ENCODE results near the gene LARP1. TPM values are rescaled to one million over a fixed set of nuclear protein-coding genes. Genes with fewer than 3 reads are reported as not detected.
A peak's percentile ranks its signal among the peaks of the same experiment; 100 is the strongest.

LARP1 gene
- total RNA-seq, 3 donors from 2014 or later, result 64.0 to 123 (median 73.7) TPM

GRCh38 chr5:154860765-154861164 lies 105.6 kb downstream of the LARP1 start:
- no peak for DNase-seq (ENCODE audit: low spot score in 2 of 2)
- peak overlapping the region; percentile 78 to 81 (median 80) for H3K4me3 ChIP-seq
- no peaks in the 10 kb centered on the region for H3K9me3 ChIP-seq
- no peak for TF ChIP-seq POLR2AphosphoS5 (IDR thresholded peaks at IDR 0.05)
- TF ChIP-seq CTCF (IDR thresholded peaks at IDR 0.05), result no peak
- no peak for TF ChIP-seq POLR2A (IDR thresholded peaks at IDR 0.05)
- intact Hi-C loops (cut with DNase I; ENCODE audit: low total_unique reads), result no loop called here
- peaks cover 0 to 5% of the 10 kb centered on the region in 2 donors for H3K4me1 ChIP-seq
- no peaks in the 10 kb centered on the region for H3K27me3 ChIP-seq
- no peaks in the 10 kb centered on the region for H3K36me3 ChIP-seq
- H3K27ac ChIP-seq, result no peak overlapping the region

- DNase-seq (ENCODE audit: low spot score in 2 of 2), result no peak
- intact Hi-C loops (cut with DNase I; ENCODE audit: low total_unique reads), result no loop called here
- Histone ChIP-seq H3K27me3 (no peaks in the 10 kb centered on the region), H3K27ac (no peak overlapping the region), H3K9me3 (no peaks in the 10 kb centered on the region), H3K4me1 (peaks cover 0 to 5% of the 10 kb centered on the region in 2 donors), H3K4me3 (peak overlapping the region in 1 of 3 donors; percentile 81), H3K36me3 (no peaks in the 10 kb centered on the region)
- TF ChIP-seq CTCF (IDR thresholded peaks at IDR 0.05) (no peak), POLR2A (IDR thresholded peaks at IDR 0.05) (no peak), POLR2AphosphoS5 (IDR thresholded peaks at IDR 0.05) (no peak)
These were observed 106.8 kb downstream of the LARP1 start for GRCh38 chr5:154861946-154862345.

DNA sequence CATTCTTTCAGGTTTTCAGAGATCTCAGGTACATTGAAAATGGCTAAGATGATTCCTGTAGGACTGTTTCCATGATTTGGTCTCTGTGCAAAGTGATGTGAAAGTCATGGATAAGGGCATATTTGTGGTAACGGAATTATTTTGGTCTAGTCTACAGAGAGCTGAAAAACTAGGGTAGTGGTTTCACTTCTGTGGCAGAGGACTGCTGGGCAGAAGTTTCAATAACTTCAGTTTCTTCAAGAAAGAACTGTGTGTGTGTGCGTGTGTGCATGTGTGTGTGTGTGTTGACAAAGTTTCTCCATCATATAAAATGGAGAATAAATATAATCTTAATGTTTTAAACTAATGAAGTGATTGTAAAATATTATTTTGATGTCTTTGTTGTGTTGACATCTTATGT lies 107.6 kb downstream of the LARP1 start:
- Histone ChIP-seq H3K27me3 (no peaks in the 10 kb centered on the region), H3K27ac (no peak overlapping the region), H3K36me3 (no peaks in the 10 kb centered on the region), H3K9me3 (no peaks in the 10 kb centered on the region), H3K4me3 (peak overlapping the region in 1 of 3 donors; percentile 2), H3K4me1 (peaks cover 0 to 5% of the 10 kb centered on the region in 2 donors)
- no peak for TF ChIP-seq CTCF (IDR thresholded peaks at IDR 0.05)
- no peak for TF ChIP-seq POLR2AphosphoS5 (IDR thresholded peaks at IDR 0.05)
- no peak for TF ChIP-seq POLR2A (IDR thresholded peaks at IDR 0.05)
- no peak for DNase-seq (ENCODE audit: low spot score in 2 of 2)
- intact Hi-C loops (cut with DNase I; ENCODE audit: low total_unique reads), result no loop called here

- Histone ChIP-seq H3K4me1 (peaks cover 1 to 5% of the 10 kb centered on the region in 2 donors), H3K27ac (no peak overlapping the region)
- intact Hi-C loops (cut with DNase I; ENCODE audit: low total_unique reads), result no loop called here
These were observed 108.3 kb downstream of the LARP1 start for GRCh38 chr5:154863291-154864080.

More at GRCh38 chr5:154863291-154864080, 108.3 kb downstream of the LARP1 start:
- no peaks in the 10 kb centered on the region for H3K36me3 ChIP-seq
- no peak for DNase-seq (ENCODE audit: low spot score in 2 of 2)
- H3K4me3 ChIP-seq, result peak overlapping the region in 1 of 3 donors; percentile 2
- no peaks in the 10 kb centered on the region for H3K9me3 ChIP-seq
- no peak for TF ChIP-seq POLR2A (IDR thresholded peaks at IDR 0.05)
- no peak for TF ChIP-seq CTCF (IDR thresholded peaks at IDR 0.05)
- no peak for TF ChIP-seq POLR2AphosphoS5 (IDR thresholded peaks at IDR 0.05)
- no peaks in the 10 kb centered on the region for H3K27me3 ChIP-seq
